22Rv1 (cell line): ENCODE measurements around the gene RNF121.

Experiments used
- H3K27ac ChIP-seq: fragments of 450-650 bp; 2 replicates; pipeline ENCODE4 v1.5.1; 2017
- CTCF ChIP-seq: fragments of 450-650 bp; IDR thresholded peaks from 2 replicates; pipeline ENCODE4 v1.5.1; 2017; ENCODE audit warnings: mild to moderate bottlenecking
- ZFX ChIP-seq: fragments of 450-650 bp; IDR thresholded peaks from 2 replicates; pipeline ENCODE4 v1.6.1; 2017; ENCODE audit warnings: antibody characterized with exemption, borderline replicate concordance

RNF121 gene

GRCh38 chr11:71947498-71947897 lies 18.7 kb downstream of the RNF121 start:
- peak overlapping the region; percentile 52 for H3K27ac ChIP-seq
- TF ChIP-seq ZFX (no peak), CTCF (no peak)

GRCh38 chr11:71948314-71949027 lies 19.6 kb downstream of the RNF121 start:
- H3K27ac ChIP-seq = 0 out of 2 replicates have a peak overlapping the region, but pooled peaks have one; percentile 52
- no peak for TF ChIP-seq CTCF
- no peak for TF ChIP-seq ZFX

GRCh38 chr11:71949034-71949433 lies 20.2 kb downstream of the RNF121 start:
- H3K27ac ChIP-seq = no peak overlapping the region
- TF ChIP-seq CTCF (no peak), ZFX (no peak)

- H3K27ac ChIP-seq = no peak overlapping the region
- TF ChIP-seq ZFX (no peak), CTCF (no peak)
Observed at GRCh38 chr11:71951741-71952310, 23.0 kb downstream of the RNF121 start.

GRCh38 chr11:71955898-71956456 lies 27.1 kb downstream of the RNF121 start:
- H3K27ac ChIP-seq = no peak overlapping the region
- no peak for TF ChIP-seq CTCF
- TF ChIP-seq ZFX = no peak

GRCh38 chr11:71962428-71963038 lies 33.7 kb downstream of the RNF121 start:
- TF ChIP-seq ZFX (no peak), CTCF (no peak)
- no peak overlapping the region for H3K27ac ChIP-seq

GRCh38 chr11:71963468-71963867 lies 34.6 kb downstream of the RNF121 start:
- no peak for TF ChIP-seq CTCF
- no peak for TF ChIP-seq ZFX
- no peak overlapping the region for H3K27ac ChIP-seq
